Cerebellar cortex (tissue), 1 donor: ENCODE data around the gene CSRP1.

Experiments used
- DNase-seq: peaks from one replicate; pipeline ENCODE4 v3.0.0-alpha.2; 2015; ENCODE audit warnings: low spot score

CSRP1 gene

DNA sequence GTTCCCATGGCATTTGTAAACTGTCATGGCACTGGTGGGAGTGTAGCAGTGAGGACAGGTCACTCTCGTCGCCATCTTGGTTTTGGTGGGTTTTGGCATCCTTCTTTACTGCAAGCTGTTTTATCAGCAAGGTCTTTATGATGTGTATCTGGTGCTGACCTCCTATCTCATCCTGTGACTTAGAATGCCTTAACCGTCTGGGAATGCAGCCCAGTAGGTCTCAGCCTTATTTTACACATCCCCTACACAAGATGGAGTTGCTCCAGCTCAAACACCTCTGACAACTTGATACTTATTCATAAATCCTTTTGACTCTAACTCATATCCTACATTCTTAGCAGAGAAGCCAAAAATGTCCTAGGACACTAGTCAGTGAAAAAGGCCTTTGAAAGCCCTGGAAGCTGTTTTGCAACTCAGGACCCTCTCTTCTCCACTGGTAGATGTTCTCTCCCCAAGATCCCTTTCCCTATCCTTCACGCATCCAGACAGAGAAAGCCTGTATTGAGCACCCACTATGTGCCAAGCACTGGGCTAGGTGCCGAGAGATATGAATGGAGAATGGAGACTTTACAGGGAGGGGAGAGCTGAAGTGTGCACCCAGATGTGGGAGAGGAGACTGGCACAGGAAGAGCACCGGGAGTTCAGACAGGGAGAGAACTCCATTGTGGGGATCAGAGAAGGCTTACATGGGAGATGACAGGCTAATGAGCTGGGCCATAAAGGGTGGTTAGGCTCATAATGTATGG lies 6.7 kb upstream of the CSRP1 start:
- no peak for DNase-seq

DNA sequence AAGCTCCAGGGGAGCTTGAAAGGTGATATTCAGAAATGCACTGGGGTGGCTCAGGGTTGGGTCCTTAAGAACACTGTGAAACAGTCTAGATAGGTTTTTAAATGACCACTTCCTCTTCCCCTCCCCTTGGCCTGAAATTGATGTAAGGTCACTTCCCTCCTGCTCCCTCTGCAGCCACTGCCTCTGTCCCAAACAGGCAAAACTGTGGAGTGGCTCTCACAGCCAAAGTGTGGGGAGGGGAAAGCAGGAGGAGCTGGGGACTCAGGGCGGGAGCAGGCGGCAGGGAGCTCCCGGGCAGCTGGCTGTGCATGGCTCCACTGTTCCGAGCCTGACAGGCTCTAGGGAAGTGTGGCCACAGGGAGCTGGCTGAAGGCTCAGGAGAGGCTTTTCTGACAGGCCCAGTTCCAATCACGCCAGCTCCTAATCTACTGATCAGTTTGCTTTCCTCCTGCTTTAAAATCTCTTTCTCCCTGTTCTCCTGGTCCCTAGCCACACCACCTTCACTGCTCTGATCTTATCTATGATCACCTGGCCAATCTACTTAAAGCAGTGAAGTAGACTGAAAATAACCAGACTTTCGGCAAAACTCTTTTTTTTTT lies 5.1 kb upstream of the CSRP1 start:
- peak; percentile 55 for DNase-seq

DNA sequence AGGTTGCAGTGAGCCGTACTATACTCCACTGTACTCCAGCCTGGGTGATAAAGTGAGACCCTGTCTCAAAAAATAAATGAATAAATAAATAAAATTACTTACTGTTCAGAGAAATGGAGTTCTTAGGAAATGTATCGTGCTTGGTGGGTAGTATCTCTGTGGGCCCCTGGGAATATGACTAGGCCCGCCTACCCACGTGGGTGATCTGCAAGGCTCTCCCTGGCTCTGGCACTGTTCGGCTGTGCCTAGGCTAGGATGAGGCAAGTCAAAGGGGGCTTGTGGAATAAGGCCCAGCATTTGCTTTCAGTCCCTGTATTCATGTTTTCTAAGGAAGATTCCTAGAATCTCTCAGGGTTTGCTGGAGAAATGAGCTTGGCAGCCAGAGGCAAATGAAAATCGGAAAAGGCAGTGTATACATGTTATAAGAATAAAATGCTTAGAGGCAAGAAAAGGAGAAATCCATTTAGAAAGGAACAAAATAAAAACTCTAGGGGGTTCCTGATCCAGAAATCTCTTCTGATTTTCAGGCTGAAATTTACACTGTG lies 4.5 kb upstream of the CSRP1 start:
- DNase-seq: no peak

DNA sequence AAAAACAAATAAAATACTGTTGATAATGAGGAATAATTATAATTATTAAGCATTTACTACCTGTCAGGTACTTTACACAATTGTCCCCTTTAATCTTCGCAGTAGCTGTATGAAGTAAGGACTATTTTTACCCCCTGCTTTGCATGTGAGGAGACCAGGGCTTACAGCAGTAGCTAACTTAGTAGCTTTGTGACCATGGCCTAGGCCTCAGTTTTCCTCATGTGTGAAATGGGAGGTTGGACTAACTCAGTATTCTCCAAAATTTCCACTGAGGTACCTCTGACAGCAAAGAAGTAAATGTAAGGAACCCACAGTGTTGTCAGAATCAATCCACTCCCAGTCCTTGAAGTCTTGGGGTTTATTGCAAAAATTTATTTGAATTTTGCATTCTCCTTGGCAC lies 3.8 kb upstream of the CSRP1 start:
- DNase-seq: no peak

DNA sequence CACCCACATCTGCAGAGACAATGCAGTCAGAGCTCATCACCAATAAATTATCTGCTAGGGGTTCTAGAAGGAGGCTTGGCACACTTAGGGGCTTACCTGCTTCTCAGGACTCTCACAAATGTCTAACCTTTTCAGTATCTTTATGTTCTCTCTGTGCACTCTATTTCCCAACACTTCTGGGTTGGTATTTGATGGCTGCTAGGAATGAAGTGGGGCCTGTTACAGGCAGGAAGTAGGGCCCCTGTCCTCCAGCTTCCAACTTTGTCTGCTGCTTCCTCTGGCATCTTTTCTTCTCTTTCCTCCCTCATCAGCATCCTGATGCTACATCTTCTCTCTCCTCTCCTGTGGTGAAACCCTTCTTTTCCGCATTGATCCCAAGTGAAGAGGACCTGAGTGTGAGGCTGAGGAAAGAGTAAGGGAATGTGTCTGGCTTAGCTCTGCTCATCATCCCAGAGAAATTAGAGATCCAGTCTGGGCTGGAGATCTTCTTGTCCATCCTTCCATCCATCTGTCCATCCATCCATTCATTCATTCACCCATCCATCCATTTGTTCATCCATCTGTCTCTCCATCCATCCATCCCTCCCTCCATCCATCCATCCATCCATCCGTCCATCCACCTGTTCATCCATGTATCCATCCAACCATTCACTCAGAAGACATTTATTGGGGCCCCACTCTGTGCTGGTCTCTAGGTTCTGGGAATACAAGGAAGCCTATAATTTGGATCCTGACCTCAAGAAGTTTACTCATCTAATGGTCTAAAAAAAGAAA lies 2.9 kb upstream of the CSRP1 start:
- no peak for DNase-seq

DNA sequence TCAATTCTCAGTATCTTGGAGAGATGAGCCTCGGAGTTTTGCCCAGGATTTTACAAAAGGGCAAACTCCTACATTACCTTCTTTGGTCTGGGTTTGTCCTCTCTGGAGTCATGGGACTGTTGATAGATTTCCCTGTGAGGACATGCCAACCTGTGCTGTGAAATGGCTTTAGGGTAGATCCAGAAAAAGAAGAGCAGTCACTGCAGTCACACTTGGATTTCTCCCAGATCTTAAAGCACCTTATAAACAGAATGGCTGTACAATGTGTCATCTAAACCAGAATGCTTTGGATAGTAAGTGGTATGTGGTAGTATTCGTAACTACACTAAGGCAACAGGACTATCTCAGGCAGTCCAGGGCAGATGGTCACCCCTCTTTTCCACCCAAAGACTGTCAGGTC lies 1.9 kb upstream of the CSRP1 start:
- no peak for DNase-seq

DNA sequence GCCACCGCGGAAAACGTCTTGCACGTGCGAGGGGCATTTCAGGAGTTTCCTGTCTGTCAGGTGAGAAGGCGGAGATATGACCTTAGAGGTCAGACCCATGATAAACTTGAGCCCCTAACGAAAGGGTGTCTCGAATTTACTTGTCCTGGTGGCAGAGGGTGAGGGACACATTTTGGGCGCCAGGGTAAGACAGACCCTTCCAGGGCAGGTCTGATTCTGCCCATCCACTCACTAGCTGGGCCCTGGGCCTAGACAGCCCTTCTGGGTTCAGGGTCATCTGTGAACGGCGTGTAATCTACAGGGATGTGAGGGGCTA lies 395 bp upstream of the CSRP1 start:
- no peak for DNase-seq

DNA sequence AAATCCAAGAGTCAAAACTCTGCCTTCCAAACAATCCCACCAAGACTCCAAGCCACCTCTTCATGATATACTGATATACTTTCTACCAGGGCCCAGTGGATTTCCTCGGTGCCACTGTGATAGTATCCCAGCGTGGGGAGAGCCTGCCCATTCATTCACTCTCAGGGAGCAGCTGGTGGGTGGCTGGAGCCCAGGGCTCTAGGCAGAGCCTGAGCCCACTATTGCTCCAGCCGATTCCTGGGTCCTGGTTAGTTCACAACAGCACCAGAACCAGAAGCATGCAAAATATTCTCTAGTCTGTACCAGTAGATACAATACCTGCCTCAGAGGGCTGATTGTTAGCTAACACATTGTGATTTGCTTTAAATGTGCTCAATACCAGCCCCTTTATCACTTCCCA lies 831 bp downstream of the CSRP1 start:
- no peak for DNase-seq

DNA sequence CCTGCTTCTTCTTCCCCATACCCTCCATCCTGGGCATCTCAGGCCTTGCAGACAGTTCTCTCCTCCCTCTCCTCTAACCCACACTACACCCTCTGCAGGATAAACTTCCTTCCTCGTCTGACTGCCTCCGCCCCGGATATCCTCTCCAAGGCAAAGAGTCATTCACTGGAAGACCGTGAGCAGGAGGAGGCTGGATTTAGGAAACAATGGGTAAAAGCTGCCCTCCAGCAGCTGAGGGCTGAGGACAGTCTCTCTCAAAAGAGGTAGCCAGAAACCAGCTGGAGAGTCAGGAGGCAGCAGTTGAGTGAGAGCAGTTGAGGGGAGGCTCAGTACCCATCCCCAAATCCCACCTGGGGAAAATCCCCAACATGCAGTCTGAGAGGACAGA lies 1.4 kb downstream of the CSRP1 start:
- DNase-seq: no peak

DNA sequence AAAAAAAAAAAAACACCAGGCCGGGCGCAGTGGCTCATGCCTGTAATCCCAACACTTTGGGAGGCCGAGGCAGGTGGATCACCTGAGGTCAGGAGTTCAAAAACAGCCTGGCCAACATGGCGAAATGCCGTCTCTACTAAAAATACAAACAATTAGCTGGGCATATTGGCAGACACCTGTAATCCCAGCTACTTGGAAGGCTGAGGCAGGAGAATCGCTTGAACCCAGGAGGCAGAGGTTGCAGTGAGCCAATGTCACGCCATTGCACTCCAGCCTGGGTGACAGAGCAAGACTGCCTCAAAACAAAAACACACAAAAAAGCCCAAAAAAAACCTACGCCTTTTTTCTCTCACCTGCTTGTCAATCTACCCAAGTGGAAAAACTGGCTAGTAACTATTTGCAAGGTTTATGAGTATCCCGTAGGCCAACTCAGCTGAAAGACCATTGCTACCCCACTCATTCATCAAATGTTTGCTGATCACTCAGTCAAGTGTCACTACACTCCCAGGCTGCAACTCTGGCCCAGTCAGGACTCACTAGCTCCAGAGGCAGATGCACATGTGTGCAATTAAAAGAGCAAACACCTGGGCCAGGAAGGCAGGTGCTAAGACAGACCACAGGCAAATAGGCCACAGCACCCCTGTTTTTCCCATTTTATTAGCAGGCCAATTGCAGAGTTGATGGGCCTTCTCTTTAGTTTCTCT lies 2.0 kb downstream of the CSRP1 start:
- DNase-seq: no peak

DNA sequence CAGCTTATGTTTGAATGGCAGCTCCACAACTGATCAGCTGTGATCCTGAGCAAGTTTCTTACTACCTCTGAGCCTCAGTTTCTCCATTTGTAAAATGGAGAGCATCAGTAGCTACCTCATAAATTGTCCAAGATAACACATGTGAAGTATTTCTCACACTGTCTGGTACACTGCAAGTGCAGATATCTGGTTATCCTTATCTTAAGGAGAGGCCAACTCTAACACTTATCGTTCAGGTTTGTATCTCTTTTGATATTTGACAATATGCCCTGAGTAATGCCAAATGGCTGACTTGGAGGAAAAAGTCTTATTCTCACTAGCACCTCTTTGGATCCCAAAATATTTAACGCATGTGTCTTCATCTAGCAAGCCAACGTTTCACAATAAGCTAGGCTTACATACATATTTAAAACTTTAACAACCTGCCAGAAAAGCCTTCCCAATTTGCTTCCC lies 2.7 kb downstream of the CSRP1 start:
- no peak for DNase-seq

DNA sequence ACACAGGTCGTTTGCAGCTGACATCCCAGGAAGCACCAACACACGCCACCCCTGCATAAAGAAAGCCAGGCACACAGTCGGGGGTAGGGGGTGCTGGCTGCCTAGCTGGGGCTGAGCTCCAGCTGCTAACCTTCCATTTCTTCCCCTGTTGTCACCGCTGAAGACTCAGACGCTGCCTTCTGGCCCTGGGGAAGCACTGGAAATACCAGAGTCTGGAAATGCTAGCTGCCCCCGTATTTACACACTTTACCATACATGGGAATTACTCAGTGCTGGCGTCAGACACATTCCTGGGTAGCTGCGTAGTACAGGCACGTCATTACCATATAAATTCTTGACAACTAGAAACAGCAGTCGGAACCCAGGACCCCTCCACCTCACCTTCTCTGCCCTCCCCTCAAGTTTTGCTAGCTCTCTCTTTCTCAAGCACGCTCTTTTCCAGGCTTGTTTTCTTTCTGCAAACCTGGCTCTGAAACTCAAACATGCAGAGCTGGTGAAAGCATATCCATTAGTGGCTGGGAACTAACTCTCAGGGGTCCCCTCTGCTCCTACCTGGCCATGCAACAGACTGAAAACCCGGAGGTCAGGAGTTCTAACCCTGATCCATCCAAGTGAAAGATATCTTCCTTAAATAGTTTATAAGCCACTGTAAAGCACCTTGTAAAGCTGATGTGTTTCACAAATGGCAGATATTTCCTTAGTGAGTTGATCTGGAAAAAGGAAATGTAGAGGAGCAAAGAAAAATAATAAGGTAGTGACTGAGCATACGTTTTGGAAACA lies 3.3 kb downstream of the CSRP1 start:
- peak; percentile 49 for DNase-seq

DNA sequence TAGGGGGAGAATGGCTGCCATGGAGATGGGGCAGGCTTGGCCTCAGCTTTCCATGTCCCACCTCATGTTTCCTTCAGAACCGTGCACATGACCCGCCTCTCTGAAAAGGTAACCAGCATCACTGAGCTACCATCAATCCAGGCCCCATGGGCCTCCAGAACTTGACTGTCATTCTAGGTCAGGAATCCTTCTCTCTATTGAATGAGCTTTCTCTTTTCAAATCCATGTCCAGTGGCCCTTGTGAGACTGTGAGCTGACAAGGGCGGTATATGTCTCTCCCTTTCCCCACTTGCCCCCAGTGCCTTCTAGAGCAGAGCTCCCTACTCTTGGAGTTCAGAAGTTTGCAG lies 4.4 kb downstream of the CSRP1 start:
- DNase-seq: no peak

DNA sequence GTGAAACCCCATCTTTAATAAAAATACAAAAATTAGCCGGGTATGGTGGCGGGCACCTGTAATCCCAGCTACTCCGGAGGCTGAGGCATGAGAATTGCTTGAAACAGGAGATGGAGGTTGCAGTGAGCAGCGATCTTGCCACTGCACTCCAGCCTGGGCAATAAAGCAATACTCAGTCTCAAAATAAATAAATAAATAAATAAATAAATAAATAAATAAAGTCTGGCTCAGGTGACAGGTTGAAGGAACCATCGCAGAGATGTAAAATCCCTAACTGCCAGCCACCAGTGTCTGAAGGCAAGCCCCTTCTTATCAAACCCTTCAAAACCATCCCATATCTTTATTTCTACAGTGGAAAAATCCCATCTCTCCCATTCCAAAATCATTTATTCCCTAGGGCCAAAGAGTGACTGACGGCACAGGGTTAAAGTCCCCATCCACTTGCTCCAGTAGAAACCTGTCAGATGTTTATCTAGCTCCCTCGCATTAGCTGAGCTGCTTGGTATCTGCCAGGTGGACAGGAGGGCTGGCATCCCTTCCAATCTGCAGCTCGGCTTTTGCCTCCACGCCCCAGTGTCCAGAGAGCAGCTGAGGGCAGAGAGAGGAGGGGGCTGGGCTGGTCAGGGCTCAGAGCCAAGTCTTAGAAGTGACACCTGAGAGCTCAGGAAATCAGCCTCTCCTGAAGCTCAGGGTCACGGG lies 5.0 kb downstream of the CSRP1 start:
- DNase-seq: no peak

DNA sequence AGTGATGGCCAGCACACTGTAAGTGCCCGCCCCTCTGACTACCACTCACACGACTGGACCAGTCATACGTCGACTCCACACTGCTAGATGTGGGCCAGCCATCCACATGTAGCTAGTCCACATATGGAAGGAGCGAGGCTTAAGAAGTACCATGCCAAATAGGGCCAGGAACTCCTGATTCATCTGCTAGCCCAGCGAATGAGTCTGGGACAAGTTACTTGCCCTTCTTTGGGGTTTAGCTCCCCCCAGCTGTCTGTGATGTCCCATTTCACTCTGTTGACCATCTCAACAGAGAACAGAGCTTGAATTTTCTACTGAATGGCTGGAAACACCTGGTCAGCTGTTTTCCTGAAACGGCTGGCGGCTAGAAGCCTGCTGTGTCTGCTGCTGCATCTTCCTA lies 5.8 kb downstream of the CSRP1 start:
- DNase-seq: no peak

DNA sequence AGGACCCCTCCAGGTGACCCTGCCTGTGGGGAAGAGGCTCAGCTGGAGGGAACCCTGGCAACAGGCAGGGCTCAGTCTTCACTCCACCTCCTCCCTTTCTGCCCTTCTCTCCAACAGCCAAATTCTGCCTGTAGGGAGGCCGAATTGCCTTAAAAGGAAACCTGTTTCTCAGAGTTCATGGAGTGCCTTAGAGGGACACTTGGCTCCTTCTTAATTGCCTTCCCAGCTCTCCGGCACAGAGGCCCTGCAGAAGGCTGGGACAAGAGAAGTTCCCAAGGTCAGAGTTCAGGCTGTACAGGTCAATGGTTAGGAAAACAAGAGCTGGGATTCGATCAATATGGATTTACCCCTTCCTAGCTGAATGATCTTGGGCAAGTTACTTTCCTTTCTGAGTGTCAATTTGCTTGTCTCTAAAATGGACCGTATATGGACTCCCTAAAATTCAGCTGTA lies 6.2 kb downstream of the CSRP1 start:
- peak; percentile 39 for DNase-seq

DNA sequence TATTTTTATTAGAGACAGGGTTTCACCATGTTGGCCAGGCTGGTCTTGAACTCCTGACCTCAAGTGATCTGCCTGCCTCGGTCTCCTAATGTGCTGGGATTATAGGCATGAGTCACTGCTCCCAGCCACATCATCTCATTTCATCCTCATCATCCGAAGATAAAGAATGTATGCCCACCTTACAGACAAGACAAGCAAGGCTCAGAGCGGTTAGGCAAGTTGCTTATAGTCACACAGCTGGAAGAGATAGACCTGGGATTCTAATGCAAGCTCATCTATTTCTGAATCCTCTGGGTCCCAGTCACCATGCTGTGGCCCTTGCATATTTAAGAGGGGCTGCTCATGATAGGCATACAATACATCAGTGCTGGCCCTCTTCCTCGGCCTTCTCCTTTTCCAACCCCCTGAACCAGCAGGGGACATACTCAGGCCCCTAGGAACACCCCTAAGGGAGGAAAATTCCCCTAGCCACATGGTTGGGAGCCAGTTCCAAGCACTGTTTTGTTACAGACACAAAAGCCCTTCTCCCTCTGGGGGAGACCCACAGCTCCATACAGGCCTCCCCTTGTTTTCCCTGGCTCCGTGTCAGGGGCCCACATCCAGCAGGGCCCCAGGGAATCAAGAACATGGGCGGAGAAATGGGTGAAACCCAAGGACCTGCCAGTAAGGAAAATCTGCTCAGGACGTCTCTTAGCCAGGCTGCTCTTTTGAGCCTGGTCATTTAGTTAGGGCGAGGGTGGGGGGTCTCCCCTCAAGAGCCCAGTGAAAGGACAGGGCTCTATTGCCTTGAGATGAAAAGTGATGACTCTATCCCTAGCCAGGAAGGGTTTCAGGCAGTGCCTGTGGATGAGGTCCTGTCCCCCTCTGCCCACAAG lies 6.9 kb downstream of the CSRP1 start:
- DNase-seq: peak; percentile 22

DNA sequence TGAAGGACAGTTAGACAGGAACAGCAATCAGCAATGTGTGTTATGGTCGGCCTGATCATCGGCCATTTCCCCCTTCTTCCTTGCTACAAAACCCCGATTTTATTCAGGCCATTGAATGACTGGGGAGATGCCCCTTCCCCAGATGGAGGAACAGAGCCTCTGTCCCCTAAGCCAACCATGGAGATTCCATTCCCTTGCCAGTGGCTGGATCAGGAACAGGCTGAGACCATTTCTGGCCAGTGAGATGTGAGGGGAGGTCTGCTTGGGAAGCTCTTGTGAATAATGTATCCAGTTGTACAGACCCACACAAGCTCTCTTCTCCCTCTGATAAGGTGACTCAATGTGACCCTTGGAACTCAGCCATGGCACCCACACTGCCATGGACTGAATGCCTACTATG lies 7.7 kb downstream of the CSRP1 start:
- no peak for DNase-seq

DNA sequence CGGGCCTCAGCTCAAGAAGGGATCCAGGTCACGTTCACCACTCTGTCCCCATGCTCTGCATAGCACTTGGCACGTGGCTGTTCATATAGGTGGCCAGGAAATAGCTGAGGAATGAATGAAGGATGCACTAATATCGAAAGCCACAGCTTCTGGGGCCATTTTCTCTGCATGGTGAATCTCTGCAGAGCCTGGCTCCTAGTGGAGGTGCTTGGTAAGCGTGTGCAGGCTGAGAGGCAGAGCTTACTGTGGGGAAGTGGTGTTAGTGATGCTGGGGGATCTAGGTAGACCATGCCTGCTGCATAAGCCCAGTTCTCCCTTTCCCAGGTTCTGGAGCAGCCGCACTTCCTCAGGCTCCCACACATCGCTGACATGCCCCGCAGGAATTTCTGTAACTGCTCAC lies 8.3 kb downstream of the CSRP1 start:
- no peak for DNase-seq

DNA sequence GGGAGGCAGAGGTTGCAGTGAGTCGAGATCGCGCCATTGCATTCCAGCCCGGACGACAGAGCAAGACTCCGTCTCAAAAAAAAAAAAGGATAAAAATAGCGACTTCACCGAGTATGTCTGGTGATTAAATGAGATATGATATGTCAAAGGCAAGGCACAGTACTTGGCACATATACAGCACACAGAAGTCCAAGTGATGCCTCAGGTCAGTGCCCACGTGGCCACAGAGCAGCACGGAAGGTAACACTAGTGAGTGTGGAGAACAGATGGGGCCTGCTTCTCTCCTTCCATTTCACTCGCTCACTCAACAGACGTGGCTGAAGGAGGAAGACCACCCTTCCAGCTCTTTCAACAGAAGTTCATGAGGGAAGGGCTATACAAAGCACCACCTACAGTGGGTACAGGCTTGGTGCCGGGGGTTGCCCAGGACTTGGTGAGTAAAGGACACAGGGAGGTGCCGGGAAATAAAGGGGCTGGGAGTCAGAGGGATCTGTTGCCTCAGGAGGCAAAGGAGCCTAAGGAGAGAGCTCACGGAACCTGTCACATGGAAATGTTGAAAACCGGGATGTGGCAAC lies 8.9 kb downstream of the CSRP1 start:
- DNase-seq: no peak
